ENCODE results near the gene SLC38A7.
A peak's percentile ranks its signal among the peaks of the same experiment; 100 is the strongest.

GRCh38 chr16:58629733-58630640 lies 54.6 kb downstream of the SLC38A7 start, which contains the start of gene CNOT1:
- TF ChIP-seq CTCF (IDR thresholded peaks at IDR 0.05; ENCODE audit: extremely low read depth in 1 of 2, insufficient read depth in 1 of 2, low read depth in 1 of 2, low read length in 2 of 2) (no peak), MAX (IDR thresholded peaks at IDR 0.05; ENCODE audit: insufficient read depth, insufficient read length) (peak; percentile 7), EZH2 (IDR thresholded peaks at IDR 0.05; ENCODE audit: borderline replicate concordance, low read depth, low read length, severe bottlenecking) (peak; percentile 96), JUN (IDR thresholded peaks at IDR 0.05; ENCODE audit: borderline replicate concordance, insufficient read depth, insufficient read length, low read depth) (no peak), POLR2A (IDR thresholded peaks at IDR 0.05; ENCODE audit: low read depth, low read length) (peak; percentile 91), FOS (IDR thresholded peaks at IDR 0.05; ENCODE audit: borderline replicate concordance, insufficient read depth, low read length) (no peak)

Measured in endothelial cell of umbilical vein (primary cell).